ENCODE measurements around the gene RND1. TPM values are rescaled to one million over a fixed set of nuclear protein-coding genes. Genes with fewer than 3 reads are reported as not detected.

RND1 gene
- total RNA-seq, 1 donor from 2014 or later = 2.4 TPM

DNA sequence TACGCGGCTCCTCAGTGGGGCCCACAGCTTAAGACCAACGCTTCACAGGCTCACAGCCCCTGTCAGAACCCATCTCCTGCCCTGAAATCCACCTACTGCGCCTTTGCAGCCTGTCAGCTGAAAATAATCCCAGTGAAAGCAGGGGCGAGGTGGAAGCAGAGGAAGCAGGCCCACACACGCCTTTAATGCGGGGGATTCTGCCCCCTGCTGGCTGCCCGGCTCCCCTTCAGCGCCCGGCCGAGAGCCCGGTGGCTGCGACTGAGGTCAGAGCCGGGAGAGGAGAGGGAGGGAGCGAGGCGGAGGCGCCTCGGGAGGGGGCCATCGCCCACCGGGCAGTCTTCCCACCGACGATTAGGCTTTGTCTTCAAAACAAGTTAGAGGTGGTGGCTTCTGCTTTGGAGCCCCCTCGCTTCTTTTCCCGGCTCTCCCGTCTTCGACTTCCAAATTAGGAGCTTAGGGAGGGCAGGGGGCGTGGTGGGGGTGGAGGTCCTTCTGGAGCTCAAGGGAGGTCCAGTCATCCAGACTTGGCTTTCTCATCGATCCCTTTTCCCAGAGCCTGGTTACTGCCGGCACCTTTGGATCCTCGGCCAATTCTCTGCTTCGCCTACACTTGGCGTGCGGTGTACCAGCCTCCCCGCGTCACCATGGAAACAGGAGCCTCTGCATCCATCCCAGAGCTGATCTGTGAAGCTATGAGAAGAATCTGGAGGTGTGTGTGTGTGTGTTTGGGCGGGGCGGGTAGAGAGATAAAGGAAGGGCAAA is 25.2 kb upstream of the RND1 start:
- Mint-ChIP-seq H3K4me3 (ENCODE audit: unreplicated experiment) (peak overlapping the region; percentile 54), H3K27ac (ENCODE audit: unreplicated experiment) (no peak overlapping the region), H3K27me3 (ENCODE audit: low read depth, unreplicated experiment) (peaks cover 17% of the 10 kb centered on the region), H3K9me3 (ENCODE audit: unreplicated experiment) (peaks cover 2% of the 10 kb centered on the region), H3K36me3 (ENCODE audit: low read depth, unreplicated experiment) (no peaks in the 10 kb centered on the region), H3K4me1 (ENCODE audit: low read depth, unreplicated experiment) (peaks cover 6% of the 10 kb centered on the region)
- Histone ChIP-seq H4K20me1 (ENCODE audit: insufficient read depth, low read length) (no peaks in the 10 kb centered on the region), H3K4me3 (ENCODE audit: insufficient read depth, low read depth, low read length) (peak overlapping the region; percentile 8), H3K9me3 (ENCODE audit: insufficient read depth, low read depth, low read length) (no peaks in the 10 kb centered on the region), H2AFZ (ENCODE audit: low read depth, low read length) (peak overlapping the region; percentile 91), H3K4me1 (ENCODE audit: insufficient read depth, low read length) (peaks cover 3% of the 10 kb centered on the region), H3K79me2 (ENCODE audit: insufficient read depth, low read length) (no peaks in the 10 kb centered on the region), H3K9ac (ENCODE audit: low read length) (peak overlapping the region; percentile 58), H3K27ac (ENCODE audit: low read depth, low read length) (no peak overlapping the region), H3K4me2 (ENCODE audit: low read length) (peak overlapping the region; percentile 84), H3K27me3 (ENCODE audit: insufficient read depth, low read length) (peaks cover 13% of the 10 kb centered on the region), H3K36me3 (ENCODE audit: insufficient read depth, low read length) (no peaks in the 10 kb centered on the region)
- no peak for FAIRE-seq
- peak; percentile 31 for TF ChIP-seq EZH2 (IDR thresholded peaks at IDR 0.05; ENCODE audit: insufficient read depth, low read length)
- TF ChIP-seq, protein P1, sequence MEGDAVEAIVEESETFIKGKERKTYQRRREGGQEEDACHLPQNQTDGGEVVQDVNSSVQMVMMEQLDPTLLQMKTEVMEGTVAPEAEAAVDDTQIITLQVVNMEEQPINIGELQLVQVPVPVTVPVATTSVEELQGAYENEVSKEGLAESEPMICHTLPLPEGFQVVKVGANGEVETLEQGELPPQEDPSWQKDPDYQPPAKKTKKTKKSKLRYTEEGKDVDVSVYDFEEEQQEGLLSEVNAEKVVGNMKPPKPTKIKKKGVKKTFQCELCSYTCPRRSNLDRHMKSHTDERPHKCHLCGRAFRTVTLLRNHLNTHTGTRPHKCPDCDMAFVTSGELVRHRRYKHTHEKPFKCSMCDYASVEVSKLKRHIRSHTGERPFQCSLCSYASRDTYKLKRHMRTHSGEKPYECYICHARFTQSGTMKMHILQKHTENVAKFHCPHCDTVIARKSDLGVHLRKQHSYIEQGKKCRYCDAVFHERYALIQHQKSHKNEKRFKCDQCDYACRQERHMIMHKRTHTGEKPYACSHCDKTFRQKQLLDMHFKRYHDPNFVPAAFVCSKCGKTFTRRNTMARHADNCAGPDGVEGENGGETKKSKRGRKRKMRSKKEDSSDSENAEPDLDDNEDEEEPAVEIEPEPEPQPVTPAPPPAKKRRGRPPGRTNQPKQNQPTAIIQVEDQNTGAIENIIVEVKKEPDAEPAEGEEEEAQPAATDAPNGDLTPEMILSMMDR (IDR thresholded peaks at IDR 0.05; ENCODE audit: insufficient read depth, low read depth, low read length) = peak; percentile 75
- DNase-seq (ENCODE audit: low read depth) = peak; percentile 31

DNA sequence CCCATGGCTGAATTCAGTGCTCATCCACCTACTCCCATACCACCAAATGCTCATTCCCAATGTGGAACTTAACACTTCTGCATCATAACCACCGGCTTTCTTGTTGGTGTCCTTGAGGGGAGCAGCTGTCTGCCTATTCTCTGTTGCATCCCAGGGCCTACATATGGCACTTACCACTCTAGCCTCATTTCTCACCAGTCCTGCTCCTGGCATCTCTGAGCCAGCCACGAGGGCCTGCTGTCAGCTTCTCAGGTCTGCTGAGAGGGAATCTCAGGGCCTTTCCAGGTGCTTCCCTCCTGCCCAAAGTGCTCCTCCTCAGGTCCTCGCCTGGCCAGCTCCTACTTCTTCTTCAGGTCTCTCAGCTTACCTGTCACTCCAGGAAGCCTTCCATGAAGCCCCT is 24.0 kb upstream of the RND1 start:
- Histone ChIP-seq H3K4me3 (ENCODE audit: insufficient read depth, low read depth, low read length) (no peak overlapping the region), H3K4me2 (ENCODE audit: low read length) (no peak overlapping the region), H2AFZ (ENCODE audit: low read depth, low read length) (no peak overlapping the region)

More for the DNA sequence above, 24.0 kb upstream of the RND1 start:
- Mint-ChIP-seq H3K36me3 (ENCODE audit: low read depth, unreplicated experiment) (no peaks in the 10 kb centered on the region), H3K4me3 (ENCODE audit: unreplicated experiment) (no peak overlapping the region), H3K9me3 (ENCODE audit: unreplicated experiment) (peaks cover 2% of the 10 kb centered on the region), H3K4me1 (ENCODE audit: low read depth, unreplicated experiment) (peaks cover 6% of the 10 kb centered on the region), H3K27me3 (ENCODE audit: low read depth, unreplicated experiment) (peaks cover 17% of the 10 kb centered on the region), H3K27ac (ENCODE audit: unreplicated experiment) (peak overlapping the region; percentile 3)
- H3K79me2 ChIP-seq (ENCODE audit: insufficient read depth, low read length) = no peaks in the 10 kb centered on the region
- H4K20me1 ChIP-seq (ENCODE audit: insufficient read depth, low read length) = no peaks in the 10 kb centered on the region
- H3K27me3 ChIP-seq (ENCODE audit: insufficient read depth, low read length) = peaks cover 13% of the 10 kb centered on the region
- H3K36me3 ChIP-seq (ENCODE audit: insufficient read depth, low read length) = no peaks in the 10 kb centered on the region
- H3K4me1 ChIP-seq (ENCODE audit: insufficient read depth, low read length) = peaks cover 3% of the 10 kb centered on the region
- H3K27ac ChIP-seq (ENCODE audit: low read depth, low read length) = no peak overlapping the region
- DNase-seq (ENCODE audit: low read depth) = no peak
- no peaks in the 10 kb centered on the region for H3K9me3 ChIP-seq (ENCODE audit: insufficient read depth, low read depth, low read length)
- H3K9ac ChIP-seq (ENCODE audit: low read length) = no peak overlapping the region
- TF ChIP-seq EZH2 (IDR thresholded peaks at IDR 0.05; ENCODE audit: insufficient read depth, low read length) = no peak
- TF ChIP-seq, protein P1 (IDR thresholded peaks at IDR 0.05; ENCODE audit: insufficient read depth, low read depth, low read length) = no peak
- no peak for FAIRE-seq

All from astrocyte (in vitro differentiated cells and primary cell).